ENCODE results near the gene TOR1AIP2.

DNA sequence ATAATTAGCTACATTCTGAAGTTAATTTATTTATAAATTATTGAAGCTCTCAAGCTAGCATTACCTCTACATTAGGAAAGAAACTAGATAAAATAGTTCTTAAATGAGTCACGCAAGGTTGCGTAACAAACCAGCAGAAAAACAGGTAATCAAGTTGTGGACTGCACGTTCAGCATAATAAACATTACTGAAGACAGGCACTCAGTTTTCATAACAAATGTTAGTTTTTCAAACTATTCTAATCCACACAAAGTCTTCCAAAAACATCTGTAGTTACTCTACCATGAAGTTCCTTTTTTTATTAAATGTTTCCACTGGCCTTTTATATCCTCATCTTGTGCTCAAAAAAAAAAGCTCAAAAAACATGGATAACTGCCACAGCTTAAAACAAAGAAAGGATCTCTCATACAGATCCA is 1.3 kb downstream of the TOR1AIP2 start:
- TF ChIP-seq, protein P1, sequence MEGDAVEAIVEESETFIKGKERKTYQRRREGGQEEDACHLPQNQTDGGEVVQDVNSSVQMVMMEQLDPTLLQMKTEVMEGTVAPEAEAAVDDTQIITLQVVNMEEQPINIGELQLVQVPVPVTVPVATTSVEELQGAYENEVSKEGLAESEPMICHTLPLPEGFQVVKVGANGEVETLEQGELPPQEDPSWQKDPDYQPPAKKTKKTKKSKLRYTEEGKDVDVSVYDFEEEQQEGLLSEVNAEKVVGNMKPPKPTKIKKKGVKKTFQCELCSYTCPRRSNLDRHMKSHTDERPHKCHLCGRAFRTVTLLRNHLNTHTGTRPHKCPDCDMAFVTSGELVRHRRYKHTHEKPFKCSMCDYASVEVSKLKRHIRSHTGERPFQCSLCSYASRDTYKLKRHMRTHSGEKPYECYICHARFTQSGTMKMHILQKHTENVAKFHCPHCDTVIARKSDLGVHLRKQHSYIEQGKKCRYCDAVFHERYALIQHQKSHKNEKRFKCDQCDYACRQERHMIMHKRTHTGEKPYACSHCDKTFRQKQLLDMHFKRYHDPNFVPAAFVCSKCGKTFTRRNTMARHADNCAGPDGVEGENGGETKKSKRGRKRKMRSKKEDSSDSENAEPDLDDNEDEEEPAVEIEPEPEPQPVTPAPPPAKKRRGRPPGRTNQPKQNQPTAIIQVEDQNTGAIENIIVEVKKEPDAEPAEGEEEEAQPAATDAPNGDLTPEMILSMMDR (IDR thresholded peaks at IDR 0.05) = no peak
- TF ChIP-seq CHD2 (IDR thresholded peaks at IDR 0.05; ENCODE audit: low read length, partially characterized antibody) = no peak
- TF ChIP-seq KDM1A (IDR thresholded peaks at IDR 0.05; ENCODE audit: low read depth) = no peak
- TF ChIP-seq POLR2A (IDR thresholded peaks at IDR 0.05; ENCODE audit: low read length) = no peak
- no peak for TF ChIP-seq RAD21 (conservative IDR thresholded peaks at IDR 0.05 in 1 of 2, IDR thresholded peaks at IDR 0.05 in 1 of 2)
- TF ChIP-seq, protein P2, sequence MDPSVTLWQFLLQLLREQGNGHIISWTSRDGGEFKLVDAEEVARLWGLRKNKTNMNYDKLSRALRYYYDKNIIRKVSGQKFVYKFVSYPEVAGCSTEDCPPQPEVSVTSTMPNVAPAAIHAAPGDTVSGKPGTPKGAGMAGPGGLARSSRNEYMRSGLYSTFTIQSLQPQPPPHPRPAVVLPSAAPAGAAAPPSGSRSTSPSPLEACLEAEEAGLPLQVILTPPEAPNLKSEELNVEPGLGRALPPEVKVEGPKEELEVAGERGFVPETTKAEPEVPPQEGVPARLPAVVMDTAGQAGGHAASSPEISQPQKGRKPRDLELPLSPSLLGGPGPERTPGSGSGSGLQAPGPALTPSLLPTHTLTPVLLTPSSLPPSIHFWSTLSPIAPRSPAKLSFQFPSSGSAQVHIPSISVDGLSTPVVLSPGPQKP (IDR thresholded peaks at IDR 0.05; ENCODE audit: low read depth, low read length) = no peak
- TF ChIP-seq, protein P3, sequence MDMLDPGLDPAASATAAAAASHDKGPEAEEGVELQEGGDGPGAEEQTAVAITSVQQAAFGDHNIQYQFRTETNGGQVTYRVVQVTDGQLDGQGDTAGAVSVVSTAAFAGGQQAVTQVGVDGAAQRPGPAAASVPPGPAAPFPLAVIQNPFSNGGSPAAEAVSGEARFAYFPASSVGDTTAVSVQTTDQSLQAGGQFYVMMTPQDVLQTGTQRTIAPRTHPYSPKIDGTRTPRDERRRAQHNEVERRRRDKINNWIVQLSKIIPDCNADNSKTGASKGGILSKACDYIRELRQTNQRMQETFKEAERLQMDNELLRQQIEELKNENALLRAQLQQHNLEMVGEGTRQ (IDR thresholded peaks at IDR 0.05) = no peak
- no peak for TF ChIP-seq CBX2 (IDR thresholded peaks at IDR 0.05; ENCODE audit: borderline replicate concordance, low read depth)
- TF ChIP-seq CBX8 (IDR thresholded peaks at IDR 0.05) = no peak
- TF ChIP-seq ZFP36 (IDR thresholded peaks at IDR 0.05; ENCODE audit: borderline replicate concordance, partially characterized antibody) = no peak
- TF ChIP-seq SMC3 (IDR thresholded peaks at IDR 0.05) = no peak

Data from A549 (cell line).